22Rv1 (cell line): Measurements from ENCODE around the gene RAB1B.

Experiments used
- CTCF ChIP-seq: fragments of 450-650 bp; IDR thresholded peaks from 2 replicates; pipeline ENCODE4 v1.5.1; 2017; ENCODE audit warnings: mild to moderate bottlenecking
- ZFX ChIP-seq: fragments of 450-650 bp; IDR thresholded peaks from 2 replicates; pipeline ENCODE4 v1.6.1; 2017; ENCODE audit warnings: antibody characterized with exemption, borderline replicate concordance

GRCh38 chr11:66302656-66303055 lies 34.2 kb downstream of the RAB1B start:
- TF ChIP-seq CTCF: no peak
- TF ChIP-seq ZFX: no peak
